RWPE1 (cell line): Measurements from ENCODE around the gene C2orf72.

Experiments used
- CTCF ChIA-PET: fragments of 350-600 bp; sonication (Branson Sonifier 250); formaldehyde crosslinking; extraction: SDS; loops from one replicate; lab custom pipeline; 2021; lab: Yijun Ruan, JAX
- POLR2A ChIA-PET: fragments of 400-600 bp; formaldehyde crosslinking; extraction: SDS; loops from one replicate; lab custom pipeline; 2020; ENCODE audit warnings: antibody characterized with exemption; ENCODE audit not compliant: low non-redundant PET; lab: Yijun Ruan, JAX
- DNase-seq: peaks from one replicate; pipeline ENCODE4 v3.0.0; 2012; ENCODE audit warnings: low spot score
- H3K27ac ChIP-seq: fragments of 450-650 bp; 2 replicates; pipeline ENCODE4 v1.5.1; 2017
- CTCF ChIP-seq: fragments of 450-650 bp; conservative IDR thresholded peaks from 2 replicates; pipeline ENCODE4 v1.5.1; 2017; ENCODE audit warnings: low read depth, mild to moderate bottlenecking

The C2orf72 gene

DNA sequence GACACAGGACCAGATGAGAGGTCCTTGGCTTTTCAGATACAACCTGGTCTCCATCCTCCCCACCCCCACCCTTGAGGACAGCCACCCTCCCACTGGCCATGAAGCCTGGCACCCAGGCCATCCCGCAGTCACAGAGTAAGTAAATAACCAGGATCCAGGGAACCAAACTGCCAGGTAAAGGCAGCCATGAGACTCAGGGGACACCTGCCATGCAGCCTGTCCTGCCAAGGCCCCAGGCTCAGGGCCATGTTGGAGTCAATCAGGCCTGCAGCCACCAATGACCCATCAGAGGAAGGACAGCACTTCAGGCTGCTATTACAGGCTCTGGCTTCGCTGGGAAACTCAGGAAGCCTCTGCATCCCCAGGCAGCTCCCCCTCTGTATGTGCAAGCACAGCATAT, 25.8 kb upstream of the C2orf72 start:
- ChIA-PET CTCF (interaction anchor here (1.0 kb wide), 1 partner anchor 25 kb away, joined by 5 read pairs; no protein-coding TSS in a partner anchor), POLR2A (no interaction called here)
- DNase-seq, result no peak
- no peak for TF ChIP-seq CTCF
- no peak overlapping the region for H3K27ac ChIP-seq

GRCh38 chr2:231012463-231012862, 24.9 kb upstream of the C2orf72 start:
- H3K27ac ChIP-seq, result no peak overlapping the region
- ChIA-PET CTCF (interaction anchor here (0.7 kb wide), 1 partner anchor 26 kb away, joined by 4 read pairs; no protein-coding TSS in a partner anchor), POLR2A (no interaction called here)
- no peak for TF ChIP-seq CTCF
- DNase-seq, result no peak

GRCh38 chr2:231013820-231014219, 23.5 kb upstream of the C2orf72 start:
- DNase-seq, result no peak
- ChIA-PET CTCF (no interaction called here), POLR2A (no interaction called here)
- no peak overlapping the region for H3K27ac ChIP-seq
- no peak for TF ChIP-seq CTCF

DNA sequence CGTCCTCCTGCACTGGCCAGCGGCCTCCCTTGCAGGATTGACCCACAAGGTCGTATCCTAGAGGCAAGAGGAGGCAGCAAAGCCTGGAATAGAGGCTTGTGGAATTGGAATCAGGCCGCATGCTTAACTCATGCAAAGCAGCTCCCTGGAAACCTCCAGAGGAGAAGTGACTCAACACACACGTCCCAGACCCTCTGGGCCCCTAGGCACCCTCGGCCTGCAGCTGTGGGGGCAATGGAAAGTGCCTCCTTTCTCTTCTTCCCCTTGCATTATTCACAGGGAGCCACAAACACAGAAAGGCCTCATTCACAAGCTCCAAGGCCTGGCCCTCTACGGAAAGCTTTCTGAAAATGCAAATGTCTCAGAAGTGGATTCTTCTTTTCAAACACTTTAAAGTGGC, 21.8 kb upstream of the C2orf72 start:
- no peak overlapping the region for H3K27ac ChIP-seq
- ChIA-PET CTCF (no interaction called here), POLR2A (no interaction called here)
- TF ChIP-seq CTCF, result no peak
- DNase-seq, result no peak

DNA sequence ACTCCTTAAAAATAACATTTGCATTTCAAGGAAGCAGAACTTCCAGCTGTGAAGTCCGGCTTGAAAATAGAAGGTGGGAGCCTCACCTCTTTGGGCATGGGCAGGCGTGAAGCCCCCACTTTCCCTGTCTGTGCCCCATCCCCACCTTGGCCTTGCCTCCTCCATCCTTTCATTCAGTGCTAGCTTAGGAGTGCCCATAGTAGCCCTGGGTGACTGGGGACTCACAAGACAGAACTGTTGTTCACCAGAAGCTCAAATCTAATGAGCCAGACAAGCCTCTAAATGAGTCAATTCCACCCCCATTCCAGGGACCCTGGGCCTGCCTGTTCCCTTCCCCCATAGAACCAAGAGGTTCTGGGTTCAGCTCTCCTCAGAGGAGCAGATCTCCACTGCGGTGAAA, 21.4 kb upstream of the C2orf72 start:
- H3K27ac ChIP-seq, result no peak overlapping the region
- TF ChIP-seq CTCF, result no peak
- ChIA-PET CTCF (no interaction called here), POLR2A (no interaction called here)
- DNase-seq, result no peak

GRCh38 chr2:231016566-231017230, 20.6 kb upstream of the C2orf72 start:
- no peak for TF ChIP-seq CTCF
- DNase-seq, result no peak
- ChIA-PET POLR2A (no interaction called here), CTCF (interaction anchor here (0.5 to 0.6 kb wide), 2 partner anchors 135 to 445 kb away, joined by 3 to 4 read pairs; no protein-coding TSS in a partner anchor)
- no peak overlapping the region for H3K27ac ChIP-seq
